GM18951 (cell line): ENCODE data around the gene TYMP.

ENCODE experiments used
- POLR2A ChIP-seq: IDR thresholded peaks from 4 replicates; pipeline ENCODE4 v1.6.1; 2011; ENCODE audit warnings: mild to moderate bottlenecking; ENCODE audit not compliant: insufficient read length, insufficient read depth; ENCODE audit errors: extremely low read depth
- in situ Hi-C: fragments of 300-500 bp; cut with MboI; formaldehyde crosslinking; loops from one replicate; pipeline ENCODE4 v1.12.0; 2022; ENCODE audit warnings: low sequenced_read_pairs, mixed read lengths, inconsistent platforms; ENCODE audit not compliant: unreplicated experiment

TYMP gene

DNA sequence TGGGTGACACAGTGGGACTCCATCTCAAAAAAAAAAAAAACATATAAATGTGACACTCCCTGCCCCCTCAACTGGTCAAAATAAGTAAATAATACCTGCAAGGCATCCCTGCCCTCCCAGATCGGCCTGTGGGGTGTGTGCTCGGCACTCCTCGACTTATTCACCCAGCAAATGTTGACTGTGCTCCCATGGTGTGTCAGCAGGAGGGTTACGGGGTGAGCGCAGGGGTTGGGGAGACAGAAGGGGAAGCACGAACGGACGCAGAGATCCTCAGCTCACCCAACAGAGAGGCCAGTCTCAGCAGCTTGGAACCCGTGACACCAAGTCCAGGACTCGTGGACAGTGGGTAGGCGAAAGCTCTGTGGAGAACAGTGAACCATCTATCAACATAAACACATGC is 50.1 kb downstream of the TYMP start:
- in situ Hi-C loops = no loop called here
- TF ChIP-seq POLR2A = no peak

DNA sequence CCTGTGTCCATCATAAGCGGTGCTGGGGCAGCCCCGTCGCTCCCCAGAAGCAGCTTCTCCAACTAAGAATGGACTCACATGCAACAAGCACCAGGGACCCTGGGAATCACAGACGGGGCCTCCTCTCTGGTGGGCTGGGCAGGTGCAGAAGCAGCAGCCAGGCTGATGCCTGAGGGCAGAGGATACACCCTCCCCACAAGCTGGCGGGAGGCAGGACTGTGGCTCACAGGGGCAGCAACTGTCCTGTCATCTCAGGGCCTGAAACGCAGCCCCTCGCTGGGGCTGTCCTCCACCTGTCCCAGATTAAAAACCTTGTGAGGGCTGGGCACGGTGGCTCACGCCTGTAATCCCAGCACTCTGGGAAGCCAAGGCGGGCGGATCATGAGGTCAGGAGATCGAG is 51.9 kb downstream of the TYMP start:
- TF ChIP-seq POLR2A = no peak
- in situ Hi-C loops = no loop called here

DNA sequence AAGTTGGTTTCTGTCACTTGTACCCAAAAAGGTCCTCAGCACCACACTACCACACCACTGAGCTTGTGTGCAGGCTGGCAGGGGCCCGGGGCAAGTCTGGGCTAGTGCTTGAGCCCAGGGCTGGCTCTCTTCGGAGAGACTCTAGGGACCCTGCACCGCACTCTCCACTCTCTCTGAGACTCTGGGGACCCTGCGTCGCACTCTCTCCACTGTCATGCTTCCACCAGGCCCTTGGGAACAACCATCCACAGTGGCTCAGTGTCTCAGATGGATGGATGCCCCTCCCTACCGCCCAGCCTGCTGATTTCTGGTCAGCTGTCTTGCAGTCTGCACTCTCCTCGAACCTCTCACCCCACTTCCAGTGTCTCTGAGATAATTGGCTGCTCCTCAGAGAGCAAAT is 52.9 kb downstream of the TYMP start:
- TF ChIP-seq POLR2A = no peak
- in situ Hi-C loops = no loop called here
